ENCODE data around the gene ZBTB25.
"Not testable (repeated sequence)": the region's sequence is repeated elsewhere in the genome, so short reads cannot be mapped to it uniquely, and the experiment has no call there.

ZBTB25 gene, protein sequence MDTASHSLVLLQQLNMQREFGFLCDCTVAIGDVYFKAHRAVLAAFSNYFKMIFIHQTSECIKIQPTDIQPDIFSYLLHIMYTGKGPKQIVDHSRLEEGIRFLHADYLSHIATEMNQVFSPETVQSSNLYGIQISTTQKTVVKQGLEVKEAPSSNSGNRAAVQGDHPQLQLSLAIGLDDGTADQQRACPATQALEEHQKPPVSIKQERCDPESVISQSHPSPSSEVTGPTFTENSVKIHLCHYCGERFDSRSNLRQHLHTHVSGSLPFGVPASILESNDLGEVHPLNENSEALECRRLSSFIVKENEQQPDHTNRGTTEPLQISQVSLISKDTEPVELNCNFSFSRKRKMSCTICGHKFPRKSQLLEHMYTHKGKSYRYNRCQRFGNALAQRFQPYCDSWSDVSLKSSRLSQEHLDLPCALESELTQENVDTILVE

DNA sequence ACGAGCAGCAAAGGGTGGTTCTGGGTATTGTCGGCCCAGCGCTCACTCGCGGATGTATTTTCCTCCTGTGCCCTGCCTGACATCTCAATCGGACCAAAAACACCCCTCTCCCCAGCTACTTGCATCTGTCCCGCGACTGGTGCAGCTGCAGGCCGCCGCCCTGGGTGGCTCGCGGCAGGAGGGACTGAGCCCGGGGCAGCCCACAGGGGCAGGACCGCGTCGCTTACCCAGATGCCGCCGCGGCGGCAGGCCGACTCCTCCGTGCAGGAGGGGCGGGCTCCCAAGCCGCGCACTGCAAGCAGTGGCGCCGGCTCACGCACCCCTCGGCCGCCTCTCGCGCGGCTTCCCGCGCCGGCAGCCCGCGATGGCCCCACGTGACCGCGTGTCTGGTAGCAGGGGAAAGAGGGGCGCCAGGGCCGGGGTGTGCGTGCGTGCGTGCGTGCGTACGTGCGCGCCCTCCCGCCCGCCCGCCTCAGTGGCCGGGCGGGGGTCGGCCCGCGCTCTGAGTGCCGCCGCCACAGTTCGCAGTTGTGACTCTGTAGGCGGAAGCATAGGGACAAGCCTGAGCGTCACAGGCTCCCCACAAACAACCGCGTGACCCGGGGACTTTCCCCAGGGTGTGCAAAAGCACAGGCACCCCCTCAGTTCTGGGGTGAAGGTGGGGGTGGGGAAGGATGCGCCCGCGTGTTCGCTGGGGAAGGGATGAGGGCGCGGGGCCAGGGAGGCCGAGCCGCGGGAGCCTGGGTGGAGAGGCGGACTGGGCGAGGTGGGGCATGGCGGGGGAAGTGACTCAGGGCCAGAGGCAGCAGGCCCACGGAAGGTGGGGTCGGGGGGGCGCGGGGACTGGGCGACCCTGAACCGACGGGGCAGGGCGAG lies at the start of gene ZBTB25:
ZBTB25 (minus strand) TSS at position 405 of the 876 bp plus-strand sequence. CDS start 13,305 bp downstream, outside the sequence.
- peak; percentile 87 for DNase-seq

DNA sequence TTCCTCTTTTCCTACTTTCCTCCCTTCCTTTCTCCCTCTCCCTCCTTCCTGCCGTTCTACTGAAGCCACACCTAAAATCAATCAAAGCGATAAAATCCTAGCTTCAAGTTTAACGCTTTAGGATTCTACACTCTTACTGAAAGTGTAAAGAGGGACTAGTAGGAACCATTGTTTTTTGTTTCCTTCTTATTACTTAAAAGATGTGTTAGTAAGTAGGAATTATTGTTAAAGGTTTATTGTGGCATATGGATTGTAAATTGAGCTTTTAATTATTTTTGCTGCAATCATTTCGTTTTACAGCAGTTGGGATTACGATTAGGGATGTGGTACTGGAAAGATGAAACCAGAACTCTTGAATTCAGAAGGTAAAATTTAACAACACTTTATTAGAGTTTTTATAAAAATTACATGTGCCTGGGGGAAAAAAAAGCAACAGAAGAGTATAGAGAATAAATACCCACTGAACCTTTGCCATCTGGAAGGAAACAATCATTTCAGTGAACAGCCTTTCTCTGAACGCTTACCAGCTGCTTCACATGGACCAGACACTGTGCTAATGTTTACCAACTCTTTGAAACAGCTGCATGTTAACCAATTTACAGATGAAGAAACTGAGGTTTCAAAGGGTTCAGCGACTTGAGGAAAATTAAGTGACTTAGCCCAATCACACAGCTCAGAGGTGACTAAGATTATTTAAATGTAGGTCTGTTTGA lies 47.1 kb upstream of the ZBTB25 start:
- DNase-seq: peak; percentile 65

DNA sequence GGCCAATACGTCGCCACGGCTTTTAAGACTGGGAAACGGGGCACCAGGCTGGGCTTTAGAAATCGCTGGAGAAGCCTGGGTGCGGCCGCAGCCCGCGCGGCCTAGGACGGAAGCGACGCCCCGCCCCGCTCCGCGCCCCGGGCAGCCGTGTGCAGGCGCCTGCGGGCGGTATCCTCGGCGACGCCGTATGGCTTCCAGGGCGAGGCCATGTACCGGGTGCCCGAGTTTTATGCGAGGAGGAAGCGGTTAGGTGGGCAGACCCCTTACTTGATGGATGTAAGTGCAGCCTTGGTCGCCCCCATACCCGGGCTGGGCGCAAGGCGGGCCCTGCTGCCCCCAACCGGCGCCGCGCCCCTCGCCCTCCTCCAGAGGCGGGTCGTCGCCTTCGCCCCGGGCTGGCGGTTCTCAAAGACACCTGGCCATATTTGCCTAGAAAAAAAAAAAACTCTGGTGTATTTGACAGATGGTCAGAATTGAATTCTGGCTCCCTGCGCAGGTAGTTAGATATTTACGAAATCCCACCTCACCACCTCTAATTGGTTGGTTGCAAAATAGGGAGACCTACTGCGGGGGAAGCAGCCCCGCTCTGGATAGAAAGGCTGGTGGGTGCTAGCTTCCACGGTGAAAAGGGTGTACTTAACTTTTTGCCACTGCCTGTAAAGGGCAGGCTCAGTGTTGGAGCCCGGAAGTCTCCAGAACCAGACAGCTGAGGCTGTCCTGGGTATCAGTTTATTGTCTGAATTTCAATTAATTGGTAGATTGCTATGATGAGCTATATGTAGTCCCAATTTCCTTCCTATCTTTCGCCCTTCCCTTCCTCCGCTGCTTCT lies 46.4 kb upstream of the ZBTB25 start, which contains the start of gene PPP1R36:
PPP1R36 (plus strand) TSS at position 171 of the 830 bp plus-strand sequence; CDS start at position 208, 37 bp downstream.
- DNase-seq: peak; percentile 87

DNA sequence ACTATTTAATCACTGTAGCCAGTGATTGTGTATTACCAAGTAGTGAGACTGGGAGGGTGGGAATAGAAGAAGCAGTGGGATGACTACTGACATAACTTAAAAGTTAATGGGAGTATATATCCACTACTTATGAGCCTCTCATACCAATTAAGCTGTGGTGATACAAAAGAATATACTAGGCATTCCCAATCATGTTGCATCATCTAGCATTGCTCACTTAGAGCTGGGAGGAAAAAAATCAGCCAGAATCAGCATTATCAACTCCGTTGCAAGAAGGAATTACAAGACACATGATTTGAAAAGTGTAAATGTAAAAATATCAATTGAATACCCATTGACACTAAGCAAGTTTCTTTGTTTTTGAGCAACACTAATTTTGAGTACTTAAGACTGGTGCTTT lies 45.4 kb upstream of the ZBTB25 start:
- no peak for DNase-seq

DNA sequence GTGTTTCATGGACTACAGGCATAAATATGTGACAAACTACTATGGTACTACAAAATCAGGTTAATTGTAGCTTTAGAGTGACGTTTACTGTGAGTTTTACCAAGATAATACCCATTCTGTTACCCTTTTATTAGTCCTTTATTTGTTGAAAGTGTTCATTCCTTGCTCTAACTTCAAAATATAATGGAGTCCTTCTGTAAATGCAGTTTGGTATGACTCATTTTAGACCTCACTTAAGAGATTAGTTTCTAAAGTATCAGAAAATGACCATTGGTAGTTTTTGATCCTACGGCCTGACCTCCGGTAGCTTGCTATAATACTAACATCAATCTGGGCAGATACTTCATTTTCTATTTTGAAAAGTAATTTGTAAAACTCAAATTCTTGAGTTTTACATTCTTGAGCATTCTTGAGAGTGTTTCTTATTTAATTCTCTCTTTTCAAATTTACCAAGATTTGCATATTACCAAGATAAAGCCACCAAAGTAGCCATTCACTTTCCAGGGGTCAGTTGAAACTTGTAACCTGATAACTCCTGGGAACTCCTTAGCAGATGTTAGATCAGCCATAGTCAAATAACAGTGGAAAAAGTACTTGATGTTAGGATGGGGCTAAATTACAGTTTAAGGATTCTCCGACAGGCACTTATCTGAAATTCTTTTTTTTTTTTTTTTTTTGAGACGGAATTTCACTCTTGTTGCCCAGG lies 41.1 kb upstream of the ZBTB25 start:
- DNase-seq: no peak

DNA sequence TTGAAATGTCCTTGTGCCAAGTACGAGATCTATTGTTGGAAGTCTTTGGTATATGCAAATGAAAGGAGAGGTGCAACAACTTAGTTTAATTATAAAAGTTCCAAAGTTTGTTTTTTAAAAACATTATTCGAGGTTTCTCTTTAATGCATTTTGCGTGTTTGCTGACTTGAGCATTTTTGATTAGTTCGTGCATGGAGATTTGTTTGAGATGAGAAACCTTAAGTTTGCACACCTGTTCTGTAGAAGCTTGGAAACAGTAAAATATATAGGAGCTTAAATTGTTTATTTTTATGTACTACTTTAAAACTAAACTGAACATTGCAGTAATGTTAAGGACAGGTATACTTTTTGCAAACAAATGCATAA lies 39.2 kb upstream of the ZBTB25 start:
- no peak for DNase-seq

DNA sequence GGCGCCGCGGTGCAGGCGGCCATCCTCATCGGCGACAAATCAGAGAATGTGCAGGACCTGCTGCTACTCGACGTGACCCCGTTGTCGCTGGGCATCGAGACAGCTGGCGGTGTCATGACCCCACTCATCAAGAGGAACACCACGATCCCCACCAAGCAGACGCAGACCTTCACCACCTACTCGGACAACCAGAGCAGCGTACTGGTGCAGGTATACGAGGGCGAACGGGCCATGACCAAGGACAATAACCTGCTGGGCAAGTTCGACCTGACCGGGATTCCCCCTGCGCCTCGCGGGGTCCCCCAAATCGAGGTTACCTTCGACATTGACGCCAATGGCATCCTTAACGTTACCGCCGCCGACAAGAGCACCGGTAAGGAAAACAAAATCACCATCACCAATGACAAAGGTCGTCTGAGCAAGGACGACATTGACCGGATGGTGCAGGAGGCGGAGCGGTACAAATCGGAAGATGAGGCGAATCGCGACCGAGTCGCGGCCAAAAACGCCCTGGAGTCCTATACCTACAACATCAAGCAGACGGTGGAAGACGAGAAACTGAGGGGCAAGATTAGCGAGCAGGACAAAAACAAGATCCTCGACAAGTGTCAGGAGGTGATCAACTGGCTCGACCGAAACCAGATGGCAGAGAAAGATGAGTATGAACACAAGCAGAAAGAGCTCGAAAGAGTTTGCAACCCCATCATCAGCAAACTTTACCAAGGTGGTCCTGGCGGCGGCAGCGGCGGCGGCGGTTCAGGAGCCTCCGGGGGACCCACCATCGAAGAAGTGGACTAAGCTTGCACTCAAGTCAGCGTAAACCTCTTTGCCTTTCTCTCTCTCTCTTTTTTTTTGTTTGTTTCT lies 38.6 kb upstream of the ZBTB25 start:
- DNase-seq: no peak

DNA sequence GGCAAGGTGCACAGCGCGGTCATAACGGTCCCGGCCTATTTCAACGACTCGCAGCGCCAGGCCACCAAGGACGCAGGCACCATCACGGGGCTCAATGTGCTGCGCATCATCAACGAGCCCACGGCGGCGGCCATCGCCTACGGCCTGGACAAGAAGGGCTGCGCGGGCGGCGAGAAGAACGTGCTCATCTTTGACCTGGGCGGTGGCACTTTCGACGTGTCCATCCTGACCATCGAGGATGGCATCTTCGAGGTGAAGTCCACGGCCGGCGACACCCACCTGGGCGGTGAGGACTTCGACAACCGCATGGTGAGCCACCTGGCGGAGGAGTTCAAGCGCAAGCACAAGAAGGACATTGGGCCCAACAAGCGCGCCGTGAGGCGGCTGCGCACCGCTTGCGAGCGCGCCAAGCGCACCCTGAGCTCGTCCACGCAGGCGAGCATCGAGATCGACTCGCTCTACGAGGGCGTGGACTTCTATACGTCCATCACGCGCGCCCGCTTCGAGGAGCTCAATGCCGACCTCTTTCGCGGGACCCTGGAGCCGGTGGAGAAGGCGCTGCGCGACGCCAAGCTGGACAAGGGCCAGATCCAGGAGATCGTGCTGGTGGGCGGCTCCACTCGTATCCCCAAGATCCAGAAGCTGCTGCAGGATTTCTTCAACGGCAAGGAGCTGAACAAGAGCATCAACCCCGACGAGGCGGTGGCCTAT lies 37.8 kb upstream of the ZBTB25 start:
- no peak for DNase-seq

DNA sequence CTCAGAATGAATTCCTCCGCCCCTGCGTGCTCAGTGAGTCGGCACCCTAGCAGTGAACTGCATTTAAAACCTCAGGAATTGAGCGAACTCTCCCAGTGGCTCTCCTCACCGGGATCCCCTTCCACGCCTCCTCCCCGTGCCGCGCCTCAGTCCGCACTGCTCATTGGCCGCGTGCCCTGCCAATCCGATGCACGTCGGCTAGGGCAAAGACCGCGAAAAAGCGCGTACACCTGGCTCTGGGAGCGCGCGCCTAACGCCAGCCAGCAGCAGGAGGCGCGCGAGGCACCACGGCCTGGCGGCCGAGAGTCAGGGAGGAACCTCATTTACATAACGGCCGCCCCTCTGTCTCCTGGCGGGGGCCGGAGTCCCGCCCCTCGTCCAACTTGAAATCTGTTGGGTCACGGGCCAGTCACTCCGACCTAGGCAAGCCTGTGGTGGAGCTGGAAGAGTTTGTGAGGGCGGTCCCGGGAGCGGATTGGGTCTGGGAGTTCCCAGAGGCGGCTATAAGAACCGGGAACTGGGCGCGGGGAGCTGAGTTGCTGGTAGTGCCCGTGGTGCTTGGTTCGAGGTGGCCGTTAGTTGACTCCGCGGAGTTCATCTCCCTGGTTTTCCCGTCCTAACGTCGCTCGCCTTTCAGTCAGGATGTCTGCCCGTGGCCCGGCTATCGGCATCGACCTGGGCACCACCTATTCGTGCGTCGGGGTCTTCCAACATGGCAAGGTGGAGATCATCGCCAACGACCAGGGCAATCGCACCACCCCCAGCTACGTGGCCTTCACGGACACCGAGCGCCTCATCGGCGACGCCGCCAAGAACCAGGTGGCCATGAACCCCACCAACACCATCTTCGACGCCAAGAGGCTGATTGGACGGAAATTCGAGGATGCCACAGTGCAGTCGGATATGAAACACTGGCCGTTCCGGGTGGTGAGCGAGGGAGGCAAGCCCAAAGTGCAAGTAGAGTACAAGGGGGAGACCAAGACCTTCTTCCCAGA lies 36.9 kb upstream of the ZBTB25 start, which contains the start of gene HSPA2:
HSPA2 (plus strand) TSS at position 534 of the 995 bp plus-strand sequence; CDS start at position 643, 109 bp downstream.
- no peak for DNase-seq

DNA sequence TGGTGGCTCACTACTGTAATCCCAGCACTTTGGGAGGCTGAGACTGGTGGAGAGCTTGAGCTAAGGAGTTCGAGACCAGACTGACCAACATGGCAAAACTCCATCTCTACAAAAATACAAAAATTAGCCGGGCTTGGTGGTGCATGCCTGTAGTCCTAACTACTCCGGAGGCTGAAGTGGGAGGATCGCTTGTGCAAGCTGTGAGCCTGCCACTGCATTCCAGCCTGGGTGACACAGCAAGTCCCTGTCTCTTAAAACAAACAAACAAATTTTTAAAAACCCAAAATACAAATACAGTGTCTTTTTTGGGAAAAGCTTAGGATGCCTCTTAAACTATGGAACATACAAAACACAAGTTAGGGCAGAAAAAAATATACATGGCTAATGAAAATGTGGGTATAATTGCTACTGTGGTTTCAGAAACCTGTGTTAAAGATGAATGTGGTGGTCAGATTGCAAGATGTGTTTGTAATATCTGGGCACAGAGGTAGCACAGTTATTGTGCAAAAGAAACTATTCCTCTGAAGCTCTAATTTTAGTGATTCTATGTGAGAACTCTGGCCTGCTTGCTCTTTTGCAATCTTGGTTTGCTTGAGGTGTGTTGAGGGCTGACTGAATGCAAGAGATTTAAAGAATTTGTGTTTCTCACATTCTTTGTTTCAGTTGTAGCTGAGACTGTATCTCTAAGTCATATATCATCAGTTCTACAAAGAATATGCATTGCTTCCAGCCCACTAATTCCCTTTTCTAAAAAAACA lies 33.0 kb upstream of the ZBTB25 start:
- DNase-seq: no peak

DNA sequence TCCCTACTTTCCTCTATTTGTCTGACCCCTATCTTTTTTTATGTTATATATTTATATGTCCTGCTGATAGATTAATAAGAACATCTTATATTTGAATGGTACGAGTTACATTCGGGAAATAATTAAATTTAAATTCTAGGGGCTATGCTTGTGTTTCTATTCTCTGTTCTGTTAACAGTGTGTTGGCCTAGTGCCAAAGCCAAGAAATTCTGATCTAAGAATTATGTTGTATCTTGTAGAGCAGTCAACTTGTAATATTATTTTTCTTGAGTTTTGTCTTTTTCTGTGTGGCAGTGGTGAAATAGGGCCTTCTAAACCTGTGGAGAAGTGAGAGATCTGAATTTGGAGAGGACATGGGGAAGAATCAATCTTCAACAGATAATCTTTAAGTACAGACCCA lies 27.9 kb upstream of the ZBTB25 start:
- no peak for DNase-seq

DNA sequence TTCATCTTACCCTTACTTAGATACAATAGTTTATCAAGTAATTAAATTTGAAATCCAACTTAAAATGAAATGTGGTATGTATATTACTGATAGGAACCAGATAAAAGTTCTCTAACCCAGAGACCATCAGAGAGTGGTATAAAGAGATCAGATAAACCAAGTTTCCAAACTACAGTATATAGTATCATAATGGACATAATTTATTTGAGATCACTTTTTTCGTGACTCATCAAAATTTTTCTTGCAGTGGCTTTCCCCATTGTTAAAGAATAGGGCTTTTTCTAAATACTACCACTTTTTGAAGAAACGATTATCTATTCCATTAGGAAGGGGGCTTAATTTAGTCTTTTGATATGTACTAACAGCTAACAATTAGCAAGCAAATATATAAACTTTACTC lies 21.7 kb upstream of the ZBTB25 start:
- no peak for DNase-seq

DNA sequence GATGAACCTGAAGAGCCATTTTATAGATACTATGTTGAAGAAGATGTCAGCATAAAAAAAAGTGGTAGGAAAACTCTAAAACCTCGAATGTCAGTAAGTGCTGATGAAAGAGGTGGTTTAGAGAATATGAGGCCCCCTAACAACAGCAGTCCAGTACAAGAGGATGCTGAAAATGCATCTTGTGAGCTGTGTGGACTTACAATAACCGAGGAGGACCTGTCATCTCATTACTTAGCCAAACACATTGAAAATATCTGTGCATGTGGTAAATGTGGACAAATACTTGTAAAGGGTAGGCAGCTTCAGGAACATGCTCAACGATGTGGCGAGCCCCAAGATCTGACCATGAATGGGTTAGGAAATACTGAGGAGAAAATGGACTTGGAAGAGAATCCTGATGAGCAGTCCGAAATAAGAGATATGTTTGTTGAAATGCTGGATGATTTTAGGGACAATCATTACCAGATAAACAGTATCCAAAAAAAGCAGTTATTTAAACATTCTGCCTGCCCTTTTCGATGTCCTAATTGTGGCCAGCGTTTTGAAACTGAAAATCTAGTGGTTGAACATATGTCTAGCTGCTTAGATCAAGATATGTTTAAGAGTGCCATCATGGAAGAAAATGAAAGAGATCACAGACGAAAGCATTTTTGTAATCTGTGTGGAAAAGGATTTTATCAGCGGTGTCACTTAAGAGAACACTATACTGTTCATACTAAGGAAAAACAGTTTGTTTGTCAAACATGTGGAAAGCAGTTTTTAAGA lies 19.1 kb upstream of the ZBTB25 start:
- no peak for DNase-seq

DNA sequence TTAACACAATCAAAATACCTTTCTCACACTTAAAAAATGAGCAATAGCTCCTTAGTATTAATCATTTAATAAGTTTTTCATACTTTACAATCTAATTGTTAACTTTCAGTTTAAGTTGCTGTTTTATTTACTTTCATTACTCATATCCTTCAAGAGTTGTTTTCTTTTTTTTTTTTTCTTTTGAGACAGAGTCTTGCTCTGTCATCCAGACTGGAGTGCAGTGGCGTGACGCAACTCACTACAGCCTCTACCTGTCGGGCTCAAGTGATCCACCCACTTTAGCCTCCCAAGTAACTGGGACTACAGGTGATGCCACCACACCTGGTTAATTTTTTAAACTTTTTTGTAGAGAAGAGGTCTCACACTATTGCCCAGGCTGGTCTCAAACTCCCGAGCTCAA lies 17.1 kb upstream of the ZBTB25 start:
- no peak for DNase-seq

DNA sequence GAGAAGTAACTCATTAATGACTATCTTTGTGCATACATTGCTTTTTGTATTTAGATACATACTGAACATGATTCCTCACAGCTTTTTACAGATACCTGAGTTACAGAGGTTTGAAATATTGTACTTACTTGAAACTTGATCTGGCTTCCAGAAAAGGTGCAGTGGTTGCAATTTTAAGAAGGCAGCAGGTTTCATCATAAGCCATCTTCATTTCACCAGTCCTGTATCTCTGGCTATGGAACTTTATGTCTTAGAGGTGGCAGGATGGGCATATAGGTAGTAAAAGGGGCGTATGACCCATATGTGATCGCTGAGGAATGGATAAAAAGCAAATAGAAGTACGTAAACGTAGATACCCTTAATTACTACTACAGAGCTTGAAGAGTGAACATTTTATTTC lies 14.6 kb upstream of the ZBTB25 start:
- DNase-seq: no peak

DNA sequence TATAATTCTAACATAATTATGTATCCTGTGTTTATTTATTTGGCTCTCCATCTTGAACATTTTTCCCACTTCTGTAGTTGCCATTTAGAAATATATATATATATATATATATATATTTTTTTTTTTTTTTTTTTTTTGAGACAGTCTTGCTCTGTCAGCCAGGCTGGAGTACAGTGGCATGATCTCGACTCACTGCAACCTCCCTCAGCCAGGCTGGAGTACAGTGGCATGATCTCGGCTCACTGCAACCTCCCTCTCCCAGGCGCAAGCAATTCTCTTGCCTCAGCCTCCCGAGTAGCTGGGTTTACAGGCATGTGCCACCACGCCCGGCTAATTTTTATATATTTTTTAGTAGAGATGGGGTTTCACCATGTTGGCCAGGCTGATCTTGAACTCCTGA lies 14.0 kb upstream of the ZBTB25 start:
- not testable (repeated sequence) for DNase-seq

DNA sequence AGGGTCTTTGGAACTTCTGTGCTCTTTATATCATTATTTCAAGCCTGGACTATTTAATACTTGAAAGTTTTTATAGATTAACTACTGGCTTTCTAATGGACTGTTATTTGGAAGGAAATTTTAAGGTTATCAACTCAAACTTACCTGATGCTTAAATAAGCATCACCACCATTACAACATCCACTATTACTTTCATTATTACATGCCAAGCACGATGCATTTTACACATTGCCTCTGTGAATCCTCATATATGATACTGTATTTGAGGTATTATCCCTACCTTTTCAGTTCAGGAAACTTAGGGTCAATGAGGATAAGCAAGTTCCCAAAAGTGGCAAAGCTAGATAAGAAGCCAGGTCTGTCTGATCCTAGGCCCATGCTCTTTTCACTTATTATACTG lies 13.3 kb upstream of the ZBTB25 start:
- no peak for DNase-seq

Data from NCI-H146 (cell line).